K562 (cell line): Measurements from ENCODE around the gene MTMR10. TPM values are rescaled to one million over a fixed set of nuclear protein-coding genes. Genes with fewer than 3 reads are reported as not detected.
A peak's percentile ranks its signal among the peaks of the same experiment; 100 is the strongest.

Experiments
- CREB1 ChIP-seq, 2 experiments: sonication (generic) in 1 of 2; formaldehyde crosslinking in 1 of 2; IDR thresholded peaks; 2 replicates each; pipeline versions ENCODE4 v1.6.1 to v1.8.0; 2012 to 2022; ENCODE audit warnings: inconsistent platforms in 1 of 2, mild to moderate bottlenecking in 1 of 2, missing genetic modification reagents in 1 of 2, moderate library complexity in 1 of 2
- KDM5B ChIP-seq: fragments of 200-600 bp; sonication (generic); IDR thresholded peaks from 2 replicates; pipeline ENCODE4 v1.6.1; 2012; ENCODE audit warnings: low read depth, mild to moderate bottlenecking, moderate library complexity, low read length, control low read depth, inconsistent platforms; ENCODE audit not compliant: insufficient replicate concordance
- NCOA4 ChIP-seq: fragments of 450-650 bp; IDR thresholded peaks from 2 replicates; pipeline ENCODE4 v1.6.1; 2018; ENCODE audit warnings: mild to moderate bottlenecking; ENCODE audit not compliant: partially characterized antibody
- NONO ChIP-seq, 2 experiments: fragments of 200-400 bp in 1 of 2; fragments of 450-650 bp in 1 of 2; formaldehyde crosslinking in 1 of 2; IDR thresholded peaks; 2 replicates each; pipeline ENCODE4 v1.6.1; 2017; ENCODE audit warnings: low read depth in 2 of 2, mild to moderate bottlenecking in 2 of 2, moderate library complexity in 2 of 2, low read length in 1 of 2
- REST ChIP-seq, 2 experiments: fragments of 450-650 bp; formaldehyde crosslinking in 1 of 2; IDR thresholded peaks; 2 replicates each; pipeline versions ENCODE4 v1.4.0 to v1.6.1; 2014 to 2020; ENCODE audit warnings: mild to moderate bottlenecking in 2 of 2, borderline replicate concordance in 1 of 2, low read depth in 1 of 2
- U2AF2 ChIP-seq: fragments of 200-400 bp; formaldehyde crosslinking; optimal IDR thresholded peaks from 2 replicates; pipeline ENCODE3; 2017; ENCODE audit warnings: low read depth, mild to moderate bottlenecking, low read length
- ZNF592 ChIP-seq: fragments of 450-650 bp; IDR thresholded peaks from 2 replicates; pipeline ENCODE4 v1.6.1; 2017; ENCODE audit warnings: antibody characterized with exemption, mild to moderate bottlenecking
- polyA plus RNA-seq, 8 experiments: library from polyadenylated mRNA; depleted of rRNA in 4 of 8; stranded (reverse) in 5 of 8; unstranded in 3 of 8; fragments of >200 nt; fragmentation: Nextera tagmentation in 2 of 8; fragmentation: Illumina TruSeq in 1 of 8; extraction: Ambion mirVana in 2 of 8; extraction: Trizol in 1 of 8; gene quantifications; 2 replicates each; pipeline versions ENCODE4 v1.2.1 to v1.2.3, GENCODE V29; 2011 to 2014; ENCODE audit warnings: inconsistent platforms in 1 of 8, missing spikeins in 1 of 8
- total RNA-seq, 7 experiments: library from RNA; depleted of rRNA in 6 of 7; stranded (reverse); fragments of >200 nt in 6 of 7; fragmentation: Illumina TruSeq in 2 of 7; extraction: Trizol in 2 of 7; gene quantifications; 2 replicates each; pipeline versions ENCODE4 v1.2.1 to v1.2.3, GENCODE V29; 2011 to 2021; ENCODE audit warnings: low replicate concordance in 1 of 7
- TF ChIP-seq, protein P1 (sequence below), 2 experiments: fragments of 150-350 bp in 1 of 2; IDR thresholded peaks; 2 replicates each; pipeline ENCODE4 v1.6.1; 2012 to 2016; ENCODE audit warnings: low read depth in 2 of 2, low read length in 2 of 2, mild to moderate bottlenecking in 1 of 2, moderate library complexity in 1 of 2

Gene MTMR10
- total and polyA plus RNA-seq, 9 of the 15 experiments (the other 6 are each of a cell fraction or from before 2014, with no cell fraction given): 1.6 to 6.8 (median 4.8) TPM

- TF ChIP-seq, protein P1, sequence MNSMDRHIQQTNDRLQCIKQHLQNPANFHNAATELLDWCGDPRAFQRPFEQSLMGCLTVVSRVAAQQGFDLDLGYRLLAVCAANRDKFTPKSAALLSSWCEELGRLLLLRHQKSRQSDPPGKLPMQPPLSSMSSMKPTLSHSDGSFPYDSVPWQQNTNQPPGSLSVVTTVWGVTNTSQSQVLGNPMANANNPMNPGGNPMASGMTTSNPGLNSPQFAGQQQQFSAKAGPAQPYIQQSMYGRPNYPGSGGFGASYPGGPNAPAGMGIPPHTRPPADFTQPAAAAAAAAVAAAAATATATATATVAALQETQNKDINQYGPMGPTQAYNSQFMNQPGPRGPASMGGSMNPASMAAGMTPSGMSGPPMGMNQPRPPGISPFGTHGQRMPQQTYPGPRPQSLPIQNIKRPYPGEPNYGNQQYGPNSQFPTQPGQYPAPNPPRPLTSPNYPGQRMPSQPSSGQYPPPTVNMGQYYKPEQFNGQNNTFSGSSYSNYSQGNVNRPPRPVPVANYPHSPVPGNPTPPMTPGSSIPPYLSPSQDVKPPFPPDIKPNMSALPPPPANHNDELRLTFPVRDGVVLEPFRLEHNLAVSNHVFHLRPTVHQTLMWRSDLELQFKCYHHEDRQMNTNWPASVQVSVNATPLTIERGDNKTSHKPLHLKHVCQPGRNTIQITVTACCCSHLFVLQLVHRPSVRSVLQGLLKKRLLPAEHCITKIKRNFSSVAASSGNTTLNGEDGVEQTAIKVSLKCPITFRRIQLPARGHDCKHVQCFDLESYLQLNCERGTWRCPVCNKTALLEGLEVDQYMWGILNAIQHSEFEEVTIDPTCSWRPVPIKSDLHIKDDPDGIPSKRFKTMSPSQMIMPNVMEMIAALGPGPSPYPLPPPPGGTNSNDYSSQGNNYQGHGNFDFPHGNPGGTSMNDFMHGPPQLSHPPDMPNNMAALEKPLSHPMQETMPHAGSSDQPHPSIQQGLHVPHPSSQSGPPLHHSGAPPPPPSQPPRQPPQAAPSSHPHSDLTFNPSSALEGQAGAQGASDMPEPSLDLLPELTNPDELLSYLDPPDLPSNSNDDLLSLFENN (IDR thresholded peaks at IDR 0.05; ENCODE audit: low read depth in 2 of 2, low read length in 2 of 2): peak in 1 of 2 experiments; percentile 96; a peak in 2 of 4 replicates
- TF ChIP-seq NONO (IDR thresholded peaks at IDR 0.05; ENCODE audit: low read depth in 2 of 2, low read length in 1 of 2) (peak in 1 of 2 experiments; percentile 53; a peak in 1 of 4 replicates), NCOA4 (peak; percentile 93), KDM5B (peak; percentile 69), ZNF592 (peak; percentile 61; the same call in 1 of the 2 replicates), U2AF2 (no peak), CREB1 (IDR thresholded peaks at IDR 0.05) (no peak), CREB1 (CRISPR knock-in tag; IDR thresholded peaks at IDR 0.05) (peak; percentile 55; the same call in 1 of the 2 replicates), REST (IDR thresholded peaks at IDR 0.05; ENCODE audit: borderline replicate concordance) (peak; percentile 97), REST (CRISPR knock-in tag; IDR thresholded peaks at IDR 0.05; ENCODE audit: low read depth) (no peak)
Measured at GRCh38 chr15:30903497-30904187, 87.8 kb downstream of the MTMR10 start, which contains the start of gene FAN1 (continued).
